HTR-8/SVneo (cell line): ENCODE measurements around the gene VCL.

Experiments used
- DNase-seq: peaks from one replicate; pipeline ENCODE4 v3.0.0; 2011; ENCODE audit warnings: low spot score, mixed read lengths; ENCODE audit not compliant: insufficient read length
- FAIRE-seq: peaks from 2 replicates; lab custom pipeline; 2011; peaks lifted over from hg19 to GRCh38; lab: Jason Lieb, UNC

VCL gene

GRCh38 chr10:74063256-74063655 is 65.3 kb downstream of the VCL start:
- FAIRE-seq: no peak
- DNase-seq: no peak

- FAIRE-seq (no peak), DNase-seq (no peak)
Observed at GRCh38 chr10:74067373-74068352, 69.7 kb downstream of the VCL start.

GRCh38 chr10:74071157-74071556 is 73.2 kb downstream of the VCL start:
- FAIRE-seq (peak; percentile 71), DNase-seq (peak; percentile 47)

GRCh38 chr10:74072503-74072902 is 74.6 kb downstream of the VCL start:
- DNase-seq (no peak), FAIRE-seq (no peak)

GRCh38 chr10:74075906-74076305 is 78.0 kb downstream of the VCL start:
- DNase-seq (no peak), FAIRE-seq (no peak)

GRCh38 chr10:74076961-74077360 is 79.0 kb downstream of the VCL start:
- FAIRE-seq (no peak), DNase-seq (no peak)

GRCh38 chr10:74077416-74077815 is 79.5 kb downstream of the VCL start:
- no peak for FAIRE-seq

GRCh38 chr10:74078037-74078436 is 80.1 kb downstream of the VCL start:
- FAIRE-seq: no peak

More at GRCh38 chr10:74077416-74077815, 79.5 kb downstream of the VCL start:
- DNase-seq: no peak

GRCh38 chr10:74079028-74079935 is 81.4 kb downstream of the VCL start:
- FAIRE-seq: no peak
- DNase-seq: no peak

More at GRCh38 chr10:74078037-74078436, 80.1 kb downstream of the VCL start:
- DNase-seq: no peak

GRCh38 chr10:74079936-74080590 is 82.1 kb downstream of the VCL start:
- FAIRE-seq (no peak), DNase-seq (no peak)

- FAIRE-seq (no peak), DNase-seq (peak; percentile 72)
Observed at GRCh38 chr10:74081192-74081803, 83.4 kb downstream of the VCL start.

- FAIRE-seq (no peak), DNase-seq (no peak)
Observed at GRCh38 chr10:74081941-74082718, 84.2 kb downstream of the VCL start.

- FAIRE-seq: no peak
- DNase-seq: no peak
Observed at GRCh38 chr10:74083304-74083703, 85.4 kb downstream of the VCL start.

GRCh38 chr10:74084955-74085354 is 87.0 kb downstream of the VCL start:
- FAIRE-seq (no peak), DNase-seq (no peak)

- DNase-seq: no peak
- FAIRE-seq: no peak
Observed at GRCh38 chr10:74086317-74086716, 88.4 kb downstream of the VCL start.

- no peak for DNase-seq
- no peak for FAIRE-seq
Observed at GRCh38 chr10:74088722-74089121, 90.8 kb downstream of the VCL start.

GRCh38 chr10:74092372-74092771 is 94.5 kb downstream of the VCL start:
- FAIRE-seq (no peak), DNase-seq (no peak)

- DNase-seq (no peak), FAIRE-seq (no peak)
Observed at GRCh38 chr10:74093530-74094164, 95.7 kb downstream of the VCL start.

- FAIRE-seq: no peak
- no peak for DNase-seq
Observed at GRCh38 chr10:74094231-74094630, 96.3 kb downstream of the VCL start.
